Mesenchymal stem cell (in vitro differentiated cells and primary cell): ENCODE measurements around the gene PSME2.

Source experiments
- DNase-seq: peaks from one replicate; pipeline ENCODE4 v3.0.0-alpha.2; 2013
- H2AFZ ChIP-seq: one replicate; pipeline ENCODE4 v1.6.1; 2013; ENCODE audit warnings: low read depth, mild to moderate bottlenecking, control low read depth, inconsistent platforms, low read length, moderate library complexity
- H2AK5ac ChIP-seq: 2 replicates; pipeline ENCODE4 v1.6.1; 2013; ENCODE audit warnings: low read length, moderate library complexity, mild to moderate bottlenecking, inconsistent platforms; ENCODE audit not compliant: severe bottlenecking
- H2BK120ac ChIP-seq: one replicate; pipeline ENCODE4 v1.6.1; 2013; ENCODE audit warnings: low read depth, mild to moderate bottlenecking, inconsistent platforms, low read length, moderate library complexity
- H2BK12ac ChIP-seq, 2 experiments: one replicate each; pipeline ENCODE4 v1.6.1; 2013; ENCODE audit warnings: inconsistent platforms in 2 of 2, low read length in 2 of 2, mild to moderate bottlenecking in 2 of 2, moderate library complexity in 2 of 2, control low read depth in 1 of 2
- H2BK15ac ChIP-seq: one replicate; pipeline ENCODE4 v1.6.1; 2013; ENCODE audit warnings: mild to moderate bottlenecking, low read depth, inconsistent platforms; ENCODE audit not compliant: poor library complexity, severe bottlenecking
- H2BK5ac ChIP-seq: 2 replicates; pipeline ENCODE4 v1.6.1; 2013; ENCODE audit warnings: low read depth, mild to moderate bottlenecking, low read length, control low read depth, inconsistent platforms; ENCODE audit not compliant: poor library complexity, severe bottlenecking
- H3K14ac ChIP-seq, 2 experiments: one replicate each; pipeline ENCODE4 v1.6.1; 2013; ENCODE audit warnings: inconsistent platforms in 2 of 2, low read length in 2 of 2, control low read depth in 1 of 2, mild to moderate bottlenecking in 1 of 2, moderate library complexity in 1 of 2
- H3K18ac ChIP-seq, 2 experiments: one replicate each; pipeline ENCODE4 v1.6.1; 2013; ENCODE audit warnings: inconsistent platforms in 2 of 2, low read length in 2 of 2, control low read depth in 1 of 2, low read depth in 1 of 2, mild to moderate bottlenecking in 1 of 2
- H3K23ac ChIP-seq, 2 experiments: one replicate each; pipeline ENCODE4 v1.6.1; 2013; ENCODE audit warnings: inconsistent platforms in 2 of 2, low read length in 2 of 2, mild to moderate bottlenecking in 2 of 2, moderate library complexity in 2 of 2, control low read depth in 1 of 2
- H3K27ac ChIP-seq: 2 replicates; pipeline ENCODE4 v1.5.1; 2013; ENCODE audit warnings: mild to moderate bottlenecking, moderate library complexity, low read length, control low read depth, inconsistent platforms; ENCODE audit not compliant: poor library complexity, severe bottlenecking
- H3K27me3 ChIP-seq, 2 experiments: 2 replicates each; pipeline versions ENCODE4 v1.6.1 to v1.7.0; 2013; ENCODE audit warnings: low read length in 2 of 2, mild to moderate bottlenecking in 2 of 2, moderate library complexity in 2 of 2, control low read depth in 1 of 2, inconsistent platforms in 1 of 2; ENCODE audit not compliant: control insufficient read depth in 1 of 2, insufficient read depth in 1 of 2
- H3K36me3 ChIP-seq, 2 experiments: 2 replicates each; pipeline versions ENCODE4 v1.6.1 to v1.7.0; 2013; ENCODE audit warnings: low read length in 2 of 2, control low read depth in 1 of 2, inconsistent platforms in 1 of 2, low read depth in 1 of 2, mild to moderate bottlenecking in 1 of 2; ENCODE audit not compliant: insufficient read depth in 2 of 2, control insufficient read depth in 1 of 2
- H3K4ac ChIP-seq, 2 experiments: one replicate each; pipeline ENCODE4 v1.6.1; 2013; ENCODE audit warnings: inconsistent platforms in 2 of 2, low read length in 2 of 2, mild to moderate bottlenecking in 2 of 2, moderate library complexity in 2 of 2, control low read depth in 1 of 2, low read depth in 1 of 2
- H3K4me1 ChIP-seq: 2 replicates; pipeline ENCODE4 v1.6.1; 2013; ENCODE audit warnings: low read depth, low read length, control low read depth; ENCODE audit not compliant: control insufficient read depth, insufficient read depth
- H3K4me2 ChIP-seq: 2 replicates; pipeline ENCODE4 v1.6.1; 2013; ENCODE audit warnings: low read length, mild to moderate bottlenecking, inconsistent platforms; ENCODE audit not compliant: poor library complexity, severe bottlenecking
- H3K4me3 ChIP-seq, 2 experiments: 2 replicates each; pipeline versions ENCODE4 v1.5.1 to v1.7.0; 2013; ENCODE audit warnings: low read length in 2 of 2, mild to moderate bottlenecking in 2 of 2, control low read depth in 1 of 2, low read depth in 1 of 2; ENCODE audit not compliant: insufficient read depth in 1 of 2
- H3K79me1 ChIP-seq: replicated peaks from 2 replicates; pipeline ENCODE4 v1.6.1; 2013; ENCODE audit warnings: mild to moderate bottlenecking, control low read depth, low read length, inconsistent platforms; ENCODE audit not compliant: poor library complexity, severe bottlenecking
- H3K9ac ChIP-seq: 2 replicates; pipeline ENCODE4 v1.7.0; 2013; ENCODE audit warnings: mild to moderate bottlenecking, low read length, moderate library complexity
- H3K9me3 ChIP-seq: 2 replicates; pipeline ENCODE4 v1.7.0; 2013; ENCODE audit warnings: mild to moderate bottlenecking, low read length; ENCODE audit not compliant: control insufficient read depth
- H4K8ac ChIP-seq: one replicate; pipeline ENCODE4 v1.6.1; 2013; ENCODE audit warnings: inconsistent platforms, mild to moderate bottlenecking, low read length, moderate library complexity
- H4K91ac ChIP-seq: one replicate; pipeline ENCODE4 v1.6.1; 2013; ENCODE audit warnings: mild to moderate bottlenecking, low read length, inconsistent platforms
- WGBS: methylation state at CpG from one replicate; pipeline ENCODE4 v1.1.7; 2013; ENCODE audit warnings: mixed read lengths; 5-methylcytosine and 5-hydroxymethylcytosine counted together

PSME2 gene

GRCh38 chr14:24189059-24189375 is 42.6 kb upstream of the PSME2 start:
- Histone ChIP-seq H4K91ac (no peak overlapping the region), H3K4me2 (peak overlapping the region; percentile 31), H3K27ac (peak overlapping the region; percentile 38), H3K36me3 (peaks cover 59 to 70% of the 10 kb centered on the region in 2 experiments), H3K4me3 (peak overlapping the region in 1 of 2 experiments; percentile 92), H2AK5ac (no peak overlapping the region), H3K9ac (peak overlapping the region; percentile 94), H3K27me3 (no peaks in the 10 kb centered on the region), H3K14ac (no peak overlapping the region), H2BK15ac (no peak overlapping the region), H4K8ac (no peak overlapping the region), H3K4me1 (peaks cover 7% of the 10 kb centered on the region), H2BK5ac (no peak overlapping the region), H3K23ac (no peak overlapping the region), H3K9me3 (no peaks in the 10 kb centered on the region), H2BK120ac (no peak overlapping the region), H3K18ac (no peak overlapping the region), H2BK12ac (no peak overlapping the region), H2AFZ (no peak overlapping the region), H3K4ac (peak overlapping the region in 1 of 2 experiments; percentile 41), H3K79me1 (peaks cover 42% of the 10 kb centered on the region)
- no peak for DNase-seq
- no CpG with 5 or more reads among the region's 3 CpGs for WGBS

- peak within 1 kb of the TSS; percentile 19 for H2BK15ac ChIP-seq
- H3K36me3 ChIP-seq: peaks cover 65 to 73% of the 10 kb centered on the region in 2 experiments
- H2AFZ ChIP-seq: peak within 1 kb of the TSS; percentile 60
- H3K4me1 ChIP-seq: peaks cover 7% of the 10 kb centered on the region
- H4K8ac ChIP-seq: peak within 1 kb of the TSS; percentile 15
- DNase-seq: peak; percentile 98
- H3K9ac ChIP-seq: peak within 1 kb of the TSS; percentile 94
- no peaks in the 10 kb centered on the region for H3K27me3 ChIP-seq
- H3K4me3 ChIP-seq: peak within 1 kb of the TSS; percentile 80 to 92
- H3K14ac ChIP-seq: peak within 1 kb of the TSS in 1 of 2 experiments; percentile 79
- H2BK12ac ChIP-seq: no peak within 1 kb of the TSS
- H3K18ac ChIP-seq: peak within 1 kb of the TSS; percentile 70 to 89
- peak within 1 kb of the TSS; percentile 93 for H3K4me2 ChIP-seq
- no peak within 1 kb of the TSS for H2BK120ac ChIP-seq
- H4K91ac ChIP-seq: peak within 1 kb of the TSS; percentile 46
- H2AK5ac ChIP-seq: no peak within 1 kb of the TSS
- H3K4ac ChIP-seq: peak within 1 kb of the TSS; percentile 37 to 89
- no peaks in the 10 kb centered on the region for H3K9me3 ChIP-seq
- peak within 1 kb of the TSS; percentile 75 for H3K27ac ChIP-seq
- H3K23ac ChIP-seq: no peak within 1 kb of the TSS
- WGBS: under 1% methylated on average over 44 of the region's 65 CpGs
- H2BK5ac ChIP-seq: no peak within 1 kb of the TSS
- H3K79me1 ChIP-seq: peaks cover 41% of the 10 kb centered on the region
Observed at GRCh38 chr14:24188251-24189058, 42.0 kb upstream of the PSME2 start, which contains the start of gene IPO4. Gene IPO4, minus strand, starts transcription at chr14:24188816. Its CDS starts 29 bp downstream, at chr14:24188787.

GRCh38 chr14:24187539-24187915 is 41.1 kb upstream of the PSME2 start:
- Histone ChIP-seq H4K91ac (no peak overlapping the region), H2AFZ (no peak overlapping the region), H3K4me2 (peak overlapping the region; percentile 1), H2BK5ac (no peak overlapping the region), H2BK120ac (no peak overlapping the region), H3K79me1 (peaks cover 38% of the 10 kb centered on the region), H3K4me1 (peaks cover 7% of the 10 kb centered on the region), H2AK5ac (no peak overlapping the region), H3K23ac (no peak overlapping the region), H2BK12ac (no peak overlapping the region), H3K27ac (no peak overlapping the region), H2BK15ac (no peak overlapping the region), H4K8ac (no peak overlapping the region), H3K9ac (peak overlapping the region; percentile 94), H3K14ac (no peak overlapping the region), H3K9me3 (no peaks in the 10 kb centered on the region), H3K4ac (no peak overlapping the region), H3K4me3 (peak overlapping the region in 1 of 2 experiments; percentile 92), H3K27me3 (no peaks in the 10 kb centered on the region), H3K36me3 (peaks cover 67 to 75% of the 10 kb centered on the region in 2 experiments), H3K18ac (no peak overlapping the region)
- no peak for DNase-seq
- WGBS: 100% methylated on average over 2 of the region's 2 CpGs

- H2AFZ ChIP-seq: no peak overlapping the region
- no peaks in the 10 kb centered on the region for H3K9me3 ChIP-seq
- H3K23ac ChIP-seq: no peak overlapping the region
- peaks cover 67 to 75% of the 10 kb centered on the region in 2 experiments for H3K36me3 ChIP-seq
- no peak overlapping the region for H3K27ac ChIP-seq
- H3K14ac ChIP-seq: no peak overlapping the region
- peaks cover 7% of the 10 kb centered on the region for H3K4me1 ChIP-seq
- H4K8ac ChIP-seq: no peak overlapping the region
- no peak overlapping the region for H2BK5ac ChIP-seq
- H3K79me1 ChIP-seq: peaks cover 36% of the 10 kb centered on the region
- peak overlapping the region in 1 of 2 experiments; percentile 92 for H3K4me3 ChIP-seq
- H3K9ac ChIP-seq: peak overlapping the region; percentile 94
- no peak overlapping the region for H2BK12ac ChIP-seq
- no peak overlapping the region for H3K18ac ChIP-seq
- no peak overlapping the region for H3K4me2 ChIP-seq
- no peak overlapping the region for H2AK5ac ChIP-seq
- no peak overlapping the region for H2BK15ac ChIP-seq
- H3K27me3 ChIP-seq: no peaks in the 10 kb centered on the region
- no peak for DNase-seq
- H3K4ac ChIP-seq: no peak overlapping the region
- no peak overlapping the region for H2BK120ac ChIP-seq
- 100% methylated on average over 10 of the region's 10 CpGs for WGBS
- no peak overlapping the region for H4K91ac ChIP-seq
Observed at GRCh38 chr14:24186831-24187538, 40.6 kb upstream of the PSME2 start.
